Measurements from ENCODE around the gene CDKN2AIP. TPM values are rescaled to one million over a fixed set of nuclear protein-coding genes. Genes with fewer than 3 reads are reported as not detected.

The CDKN2AIP gene
- total RNA-seq, 1 experiment from 2014 or later = 6.4 TPM

- no peak for TF ChIP-seq FOSL1 (IDR thresholded peaks at IDR 0.05; ENCODE audit: low read depth)
- TF ChIP-seq EZH2 (IDR thresholded peaks at IDR 0.05) = no peak
- no peak for TF ChIP-seq SIN3A (IDR thresholded peaks at IDR 0.05; ENCODE audit: low read depth)
- no peak for TF ChIP-seq ZFX (IDR thresholded peaks at IDR 0.05)
- no peak for TF ChIP-seq YY1 (IDR thresholded peaks at IDR 0.05; ENCODE audit: extremely low read depth, insufficient replicate concordance, low read depth, low read length)
- RAD21 ChIA-PET (ENCODE audit: low non-redundant PET in 1 of 2, low total read pairs in 2 of 2, uncharacterized antibody in 2 of 2, unreplicated experiment in 2 of 2) = no interaction called here
- no peaks in the 10 kb centered on the region for H4K20me1 ChIP-seq (ENCODE audit: insufficient read depth)
- H3K79me2 ChIP-seq (ENCODE audit: insufficient read depth, low read length) = no peaks in the 10 kb centered on the region
- CTCF ChIA-PET = no interaction called here
- BruUV-seq (replicated peaks) = no TSS peak
- intact Hi-C loops (cut with micrococcal nuclease) = no loop called here
- H3K4me1 ChIP-seq (ENCODE audit: control insufficient read depth in 1 of 2, insufficient read depth in 2 of 2, low read length in 2 of 2) = peaks cover 7 to 16% of the 10 kb centered on the region in 2 experiments
- H3K9me2 ChIP-seq (ENCODE audit: insufficient read depth) = no peaks in the 10 kb centered on the region
- no peak overlapping the region for H3K9ac ChIP-seq (ENCODE audit: low read length)
- no peak overlapping the region for H3K4me3 ChIP-seq (replicated peaks in 1 of 2; ENCODE audit: low read depth in 1 of 2, low read length in 2 of 2)
- no peak overlapping the region for H2AFZ ChIP-seq (ENCODE audit: low read depth, low read length, poor library complexity, severe bottlenecking)
- POLR2A ChIA-PET = no interaction called here
- H3K4me2 ChIP-seq (ENCODE audit: low read length) = no peak overlapping the region
- H3K36me3 ChIP-seq (ENCODE audit: control insufficient read depth in 1 of 2, insufficient read depth in 2 of 2, low read length in 2 of 2) = no peaks in the 10 kb centered on the region
- ATAC-seq (no peak), DNase-seq (ENCODE audit: low read depth, low spot score) (no peak)
- no peaks in the 10 kb centered on the region for H3K9me3 ChIP-seq (ENCODE audit: control insufficient read depth in 1 of 2, insufficient read depth in 1 of 2, low read depth in 1 of 2, low read length in 2 of 2)
- no peaks in the 10 kb centered on the region for H3K27me3 ChIP-seq (ENCODE audit: insufficient read depth, low read length)
- no peak overlapping the region for H3K27ac ChIP-seq (ENCODE audit: low read depth, low read length)
Observed at GRCh38 chr4:183426507-183426906, 17.9 kb upstream of the CDKN2AIP start.

GRCh38 chr4:183429489-183429888, 14.9 kb upstream of the CDKN2AIP start:
- H3K9me2 ChIP-seq (ENCODE audit: insufficient read depth) = no peaks in the 10 kb centered on the region
- intact Hi-C loops (cut with micrococcal nuclease) = no loop called here
- H3K4me3 ChIP-seq (replicated peaks in 1 of 2; ENCODE audit: low read depth in 1 of 2, low read length in 2 of 2) = no peak overlapping the region
- H4K20me1 ChIP-seq (ENCODE audit: insufficient read depth) = no peaks in the 10 kb centered on the region
- ChIA-PET RAD21 (ENCODE audit: low non-redundant PET in 1 of 2, low total read pairs in 2 of 2, uncharacterized antibody in 2 of 2, unreplicated experiment in 2 of 2) (no interaction called here), POLR2A (no interaction called here), CTCF (no interaction called here)
- TF ChIP-seq ZFX (IDR thresholded peaks at IDR 0.05) (no peak), MAX (IDR thresholded peaks at IDR 0.05) (no peak), POLR2A (IDR thresholded peaks at IDR 0.05; ENCODE audit: borderline replicate concordance, extremely low read depth, insufficient read depth, insufficient read length) (no peak), FOSL1 (IDR thresholded peaks at IDR 0.05; ENCODE audit: low read depth) (no peak), TCF7L2 (IDR thresholded peaks at IDR 0.05; ENCODE audit: borderline replicate concordance, extremely low read depth, insufficient read depth, insufficient read length) (no peak)
- H3K9ac ChIP-seq (ENCODE audit: low read length) = no peak overlapping the region
- no peak overlapping the region for H3K27ac ChIP-seq (ENCODE audit: low read depth, low read length)
- BruUV-seq (replicated peaks) = no TSS peak
- H3K4me1 ChIP-seq (ENCODE audit: control insufficient read depth in 1 of 2, insufficient read depth in 2 of 2, low read length in 2 of 2) = peaks cover 0 to 2% of the 10 kb centered on the region in 2 experiments; a peak in 2 of 4 replicates
- no peaks in the 10 kb centered on the region for H3K79me2 ChIP-seq (ENCODE audit: insufficient read depth, low read length)
- no peak overlapping the region for H2AFZ ChIP-seq (ENCODE audit: low read depth, low read length, poor library complexity, severe bottlenecking)
- ATAC-seq (no peak), DNase-seq (ENCODE audit: low read depth, low spot score) (no peak)
- no peaks in the 10 kb centered on the region for H3K9me3 ChIP-seq (ENCODE audit: control insufficient read depth in 1 of 2, insufficient read depth in 1 of 2, low read depth in 1 of 2, low read length in 2 of 2)
- H3K36me3 ChIP-seq (ENCODE audit: control insufficient read depth in 1 of 2, insufficient read depth in 2 of 2, low read length in 2 of 2) = no peaks in the 10 kb centered on the region
- no peaks in the 10 kb centered on the region for H3K27me3 ChIP-seq (ENCODE audit: insufficient read depth, low read length)
- H3K4me2 ChIP-seq (ENCODE audit: low read length) = no peak overlapping the region
